H1 (cell line): Measurements from ENCODE around the gene CHMP1B. TPM values are rescaled to one million over a fixed set of nuclear protein-coding genes. Genes with fewer than 3 reads are reported as not detected.

Experiments used
- BCL11A ChIP-seq, 2 experiments: IDR thresholded peaks; one replicate each; pipeline ENCODE4 v1.6.1; 2011; ENCODE audit warnings: low read depth in 2 of 2, low read length in 2 of 2, mild to moderate bottlenecking in 2 of 2
- BRCA1 ChIP-seq: IDR thresholded peaks from 2 replicates; pipeline ENCODE4 v1.6.1; 2012; ENCODE audit warnings: low read depth, low read length, improper control_type of control experiment
- CBX8 ChIP-seq: fragments of 300-800, 300-1000 bp; sonication (generic); IDR thresholded peaks from 2 replicates; pipeline ENCODE4 v1.7.1; 2016; ENCODE audit warnings: low read depth, low read length, borderline replicate concordance
- CHD1 ChIP-seq: IDR thresholded peaks from 2 replicates; pipeline ENCODE4 v1.6.1; 2012; ENCODE audit warnings: low read depth, low read length, improper control_type of control experiment
- CREB1 ChIP-seq: IDR thresholded peaks from 2 replicates; pipeline ENCODE4 v1.6.1; 2012; ENCODE audit warnings: inconsistent platforms
- CTBP2 ChIP-seq: IDR thresholded peaks from 2 replicates; pipeline ENCODE4 v1.7.0; 2011; ENCODE audit warnings: borderline replicate concordance, mild to moderate bottlenecking, moderate library complexity, mixed read lengths, low read length; ENCODE audit not compliant: insufficient read depth, insufficient read length
- HDAC2 ChIP-seq, 2 experiments: fragments of 300-600 bp in 1 of 2; sonication (generic) in 1 of 2; IDR thresholded peaks; 2 replicates each; pipeline ENCODE4 v1.6.1; 2011 to 2012; ENCODE audit warnings: low read depth in 2 of 2, low read length in 2 of 2, mild to moderate bottlenecking in 2 of 2, moderate library complexity in 2 of 2, borderline replicate concordance in 1 of 2, inconsistent platforms in 1 of 2
- KDM4A ChIP-seq: IDR thresholded peaks from one replicate; pipeline ENCODE4 v1.7.1; 2012; ENCODE audit warnings: low read depth, mild to moderate bottlenecking, moderate library complexity, low read length, inconsistent platforms; ENCODE audit not compliant: severe bottlenecking
- KDM5A ChIP-seq: fragments of 200-600 bp; IDR thresholded peaks from 2 replicates; pipeline ENCODE4 v1.7.1; 2012; ENCODE audit warnings: mild to moderate bottlenecking, low read length, inconsistent platforms, mixed read lengths
- MAFK ChIP-seq: IDR thresholded peaks from 2 replicates; pipeline ENCODE4 v1.6.1; 2012; ENCODE audit warnings: low read depth, mild to moderate bottlenecking, improper control_type of control experiment, low read length
- NANOG ChIP-seq: IDR thresholded peaks from 2 replicates; pipeline ENCODE4 v1.6.1; 2011; ENCODE audit warnings: low read length, low read depth, mild to moderate bottlenecking, inconsistent platforms; ENCODE audit not compliant: insufficient read depth, poor library complexity, severe bottlenecking
- NRF1 ChIP-seq: IDR thresholded peaks from 2 replicates; pipeline ENCODE4 v1.6.1; 2011; ENCODE audit warnings: mild to moderate bottlenecking, low read depth, low read length, improper control_type of control experiment
- PHF8 ChIP-seq: fragments of 200-600 bp; sonication (generic); conservative IDR thresholded peaks from 2 replicates; pipeline ENCODE4 v1.7.1; 2012; ENCODE audit warnings: low read depth, mild to moderate bottlenecking, inconsistent platforms, low read length, moderate library complexity
- POU5F1 ChIP-seq: IDR thresholded peaks from 2 replicates; pipeline ENCODE4 v1.6.1; 2011; ENCODE audit warnings: low read depth, mild to moderate bottlenecking, low read length, moderate library complexity
- RFX5 ChIP-seq: IDR thresholded peaks from 2 replicates; pipeline ENCODE4 v1.6.1; 2011; ENCODE audit warnings: low read depth, low read length, improper control_type of control experiment, borderline replicate concordance
- RNF2 ChIP-seq: fragments of 200-900, 300-1000 bp; sonication (generic); IDR thresholded peaks from 2 replicates; pipeline ENCODE4 v1.7.1; 2016; ENCODE audit warnings: borderline replicate concordance, low read depth, mild to moderate bottlenecking, antibody characterized with exemption, low read length; ENCODE audit not compliant: poor library complexity, severe bottlenecking; ENCODE audit errors: missing control alignments
- RXRA ChIP-seq: IDR thresholded peaks from 2 replicates; pipeline ENCODE4 v1.6.1; 2011; ENCODE audit warnings: low read depth, mild to moderate bottlenecking, low read length, moderate library complexity; ENCODE audit not compliant: insufficient read depth
- SIN3A ChIP-seq, 2 experiments: IDR thresholded peaks in 1 of 2; conservative IDR thresholded peaks in 1 of 2; 2 replicates each; pipeline ENCODE4 v1.6.1; 2011 to 2012; ENCODE audit warnings: low read length in 2 of 2, improper control_type of control experiment in 1 of 2, low read depth in 1 of 2, mild to moderate bottlenecking in 1 of 2
- SP4 ChIP-seq: IDR thresholded peaks from 2 replicates; pipeline ENCODE4 v1.6.1; 2012; ENCODE audit warnings: low read length, inconsistent platforms
- SUZ12 ChIP-seq: fragments of 200-600 bp; sonication (generic); IDR thresholded peaks from 2 replicates; pipeline ENCODE4 v1.6.1; 2012; ENCODE audit warnings: mild to moderate bottlenecking, inconsistent platforms, low read length, moderate library complexity, mixed read lengths
- USF2 ChIP-seq: IDR thresholded peaks from 2 replicates; pipeline ENCODE4 v1.6.1; 2011; ENCODE audit warnings: low read length, improper control_type of control experiment
- YY1 ChIP-seq: IDR thresholded peaks from 2 replicates; pipeline ENCODE4 v1.6.1; 2011; ENCODE audit warnings: low read depth, mild to moderate bottlenecking, low read length
- ZNF274 ChIP-seq: IDR thresholded peaks from 2 replicates; pipeline ENCODE4 v1.7.0; 2012; ENCODE audit warnings: low read length, borderline replicate concordance; ENCODE audit errors: extremely low read depth
- polyA plus RNA-seq, 7 experiments: library from polyadenylated mRNA; depleted of rRNA in 3 of 7; stranded (reverse) in 5 of 7; unstranded in 2 of 7; fragments of >200 nt in 5 of 7; fragments of 200-250 nt in 2 of 7; gene quantifications; 1 replicate in 5 of 7; 2 replicates in 1 of 7; 4 replicates in 1 of 7; pipeline versions ENCODE4 v1.2.1 to v1.2.3, GENCODE V29; 2011 to 2013; ENCODE audit warnings: missing spikeins in 2 of 7, mixed read lengths in 2 of 7
- total RNA-seq: library from RNA; stranded (reverse); fragmentation: NEBNext Ultra II Directional; extraction: Animal tissue kit (Norgen Biotek cat#: 25700); gene quantifications from 2 replicates; pipeline ENCODE4 v1.2.1, GENCODE V29; 2021

CHMP1B gene
- total and polyA plus RNA-seq, 2 of the 8 experiments (the other 6 are each of a cell fraction or from before 2014, with no cell fraction given) = 30.5 to 43.2 TPM

- TF ChIP-seq USF2 (no peak), CREB1 (peak; percentile 98), SP4 (no peak), RNF2 (no peak), KDM4A (peak; percentile 99), KDM5A (peak; percentile 88), CTBP2 (no peak), NRF1 (peak; percentile 29; the same call in 1 of the 2 replicates), SUZ12 (no peak), RXRA (no peak), MAFK (no peak), CHD1 (no peak), BCL11A (IDR thresholded peaks at IDR 0.05; ENCODE audit: low read depth in 2 of 2, low read length in 2 of 2) (no peak), HDAC2 (IDR thresholded peaks at IDR 0.05; ENCODE audit: borderline replicate concordance in 1 of 2, low read depth in 2 of 2, low read length in 2 of 2) (0 out of 4 replicates have a peak, but pooled peaks of 1 of the 2 experiments have one; percentile 46), RFX5 (no peak), YY1 (no peak; the same call in 1 of the 2 replicates), PHF8 (peak; percentile 93), ZNF274 (no peak), SIN3A (conservative IDR thresholded peaks at IDR 0.05 in 1 of 2, IDR thresholded peaks at IDR 0.05 in 1 of 2; ENCODE audit: low read depth in 1 of 2, low read length in 2 of 2) (peak; percentile 92 to 96; a peak in 3 of 4 replicates), POU5F1 (no peak), CBX8 (no peak), BRCA1 (peak; percentile 41; the same call in 1 of the 2 replicates), NANOG (no peak)
Observed at GRCh38 chr18:11851146-11851805, at the start of gene CHMP1B (continued).
